SK-N-MC (cell line): ENCODE data around the gene GALM.

Source experiments
- EZH2 ChIP-seq: fragments of 200-600 bp; sonication (generic); IDR thresholded peaks from one replicate; pipeline ENCODE4 v1.6.1; 2017; ENCODE audit warnings: antibody characterized with exemption
- FOXP2 ChIP-seq: optimal IDR thresholded peaks from 2 replicates; pipeline ENCODE3; 2011; ENCODE audit warnings: mild to moderate bottlenecking, moderate library complexity; ENCODE audit not compliant: insufficient read depth; ENCODE audit errors: extremely low read length, control extremely low read depth
- POLR2AphosphoS5 ChIP-seq: IDR thresholded peaks from 2 replicates; pipeline ENCODE4 v1.6.1; 2012; ENCODE audit warnings: mild to moderate bottlenecking, low read depth, low read length, borderline replicate concordance

DNA sequence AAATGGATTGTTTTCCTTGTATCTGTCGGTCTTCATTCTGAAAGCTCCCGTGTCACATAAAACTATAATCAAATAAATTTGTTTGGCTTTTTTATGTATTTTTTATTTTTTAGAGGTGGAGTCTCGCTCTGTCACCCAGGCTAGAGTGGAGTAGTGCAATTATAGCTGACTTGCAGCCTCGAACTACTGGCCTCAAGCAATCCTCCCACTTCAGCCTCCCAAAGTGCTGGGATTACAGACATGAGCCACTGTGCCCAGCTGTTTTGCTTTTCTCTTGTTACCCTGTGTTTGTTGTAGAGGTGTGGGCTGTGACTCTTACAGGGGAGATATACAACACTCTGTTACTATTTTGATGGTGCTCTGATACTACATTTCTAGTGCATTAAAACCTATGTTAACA lies 2.2 kb downstream of the GALM start:
- TF ChIP-seq POLR2AphosphoS5 (no peak), EZH2 (no peak), FOXP2 (no peak)
